HepG2 (cell line): ENCODE data around the gene EHBP1. TPM values are rescaled to one million over a fixed set of nuclear protein-coding genes. Genes with fewer than 3 reads are reported as not detected.

Experiments used
- CBX5 ChIP-seq: sonication (generic); formaldehyde crosslinking; IDR thresholded peaks from 2 replicates; pipeline ENCODE4 v1.4.0; 2020; ENCODE audit warnings: missing genetic modification reagents, borderline replicate concordance
- CCDC6 ChIP-seq: sonication (generic); formaldehyde crosslinking; IDR thresholded peaks from 2 replicates; pipeline ENCODE4 v1.8.1; 2022; ENCODE audit warnings: mild to moderate bottlenecking, missing genetic modification reagents, moderate library complexity
- CEBPB ChIP-seq: IDR thresholded peaks from 2 replicates; pipeline ENCODE4 v1.6.1; 2011; ENCODE audit warnings: low read depth, low read length, improper control_type of control experiment, borderline replicate concordance
- DMAP1 ChIP-seq: IDR thresholded peaks from 2 replicates; pipeline ENCODE4 v1.6.1; 2016
- IKZF5 ChIP-seq: IDR thresholded peaks from 2 replicates; pipeline ENCODE4 v1.6.1; 2018; ENCODE audit warnings: missing genetic modification reagents, mild to moderate bottlenecking, missing compliant biosample characterization
- KDM3A ChIP-seq: IDR thresholded peaks from 2 replicates; pipeline ENCODE4 v1.6.1; 2018; ENCODE audit warnings: low read depth, missing compliant biosample characterization
- MLXIP ChIP-seq: sonication (generic); formaldehyde crosslinking; IDR thresholded peaks from 2 replicates; pipeline ENCODE4 v1.9.0; 2021; ENCODE audit warnings: missing genetic modification reagents, borderline replicate concordance
- PITX1 ChIP-seq: sonication (generic); formaldehyde crosslinking; IDR thresholded peaks from 2 replicates; pipeline ENCODE4 v1.5.1; 2020; ENCODE audit warnings: mild to moderate bottlenecking, missing genetic modification reagents
- POGZ ChIP-seq: sonication (generic); formaldehyde crosslinking; IDR thresholded peaks from 2 replicates; pipeline ENCODE4 v1.4.0; 2020; ENCODE audit warnings: mild to moderate bottlenecking, missing genetic modification reagents
- PRMT3 ChIP-seq: sonication (generic); formaldehyde crosslinking; IDR thresholded peaks from 2 replicates; pipeline ENCODE4 v1.8.1; 2022; ENCODE audit warnings: low read depth, mild to moderate bottlenecking, moderate library complexity, missing genetic modification reagents, borderline replicate concordance
- RERE ChIP-seq: IDR thresholded peaks from 2 replicates; pipeline ENCODE4 v1.6.1; 2016; ENCODE audit warnings: low read depth, missing genetic modification reagents, missing compliant biosample characterization
- SNRNP70 ChIP-seq: fragments of 200-400 bp; formaldehyde crosslinking; IDR thresholded peaks from 2 replicates; pipeline ENCODE4 v1.6.1; 2017; ENCODE audit warnings: mild to moderate bottlenecking, low read depth, low read length, moderate library complexity
- TIGD3 ChIP-seq: sonication (generic); formaldehyde crosslinking; IDR thresholded peaks from 2 replicates; pipeline ENCODE4 v1.5.1; 2020; ENCODE audit warnings: mild to moderate bottlenecking, missing genetic modification reagents, borderline replicate concordance
- ZNF121 ChIP-seq: sonication (generic); formaldehyde crosslinking; IDR thresholded peaks from 2 replicates; pipeline ENCODE4 v1.5.0; 2020; ENCODE audit warnings: mild to moderate bottlenecking, missing genetic modification reagents
- ZNF230 ChIP-seq: sonication (generic); formaldehyde crosslinking; IDR thresholded peaks from 2 replicates; pipeline ENCODE4 v1.4.0; 2020; ENCODE audit warnings: mild to moderate bottlenecking, missing genetic modification reagents
- ZNF552 ChIP-seq: sonication (generic); formaldehyde crosslinking; IDR thresholded peaks from 2 replicates; pipeline ENCODE4 v1.9.0; 2022; ENCODE audit warnings: missing genetic modification reagents, mild to moderate bottlenecking, borderline replicate concordance
- ZNF839 ChIP-seq: sonication (generic); formaldehyde crosslinking; IDR thresholded peaks from 2 replicates; pipeline ENCODE4 v1.4.0; 2020; ENCODE audit warnings: missing genetic modification reagents, mild to moderate bottlenecking, borderline replicate concordance
- polyA plus RNA-seq, 8 experiments: library from polyadenylated mRNA; depleted of rRNA in 3 of 8; stranded (reverse) in 7 of 8; unstranded in 1 of 8; fragments of >200 nt; fragmentation: Illumina TruSeq in 4 of 8; extraction: Trizol in 4 of 8; gene quantifications; 2 replicates each; pipeline versions ENCODE4 v1.2.1 to v1.2.3, GENCODE V29; 2011 to 2016; ENCODE audit warnings: low read depth in 4 of 8, missing spikeins in 1 of 8, mixed read lengths in 1 of 8; ENCODE audit not compliant: insufficient read depth in 1 of 8
- total RNA-seq, 5 experiments: library from RNA; depleted of rRNA; stranded (reverse); fragments of >200 nt; fragmentation: Illumina TruSeq; extraction: Trizol; gene quantifications; 2 replicates each; pipeline ENCODE4 v1.2.3, GENCODE V29; 2016; ENCODE audit warnings: low read depth in 1 of 5

Gene EHBP1
- total and polyA plus RNA-seq, 2 of the 13 experiments (the other 11 are each of a cell fraction or from before 2014, with no cell fraction given) = 93.5 to 146 TPM

GRCh38 chr2:62774555-62775366 is 69.2 kb downstream of the EHBP1 start (continued):
- TF ChIP-seq TIGD3 (CRISPR knock-in tag) (no peak), ZNF552 (no peak), IKZF5 (CRISPR knock-in tag) (0 out of 2 replicates have a peak, but pooled peaks have one; percentile 43), CEBPB (peak; percentile 91), ZNF121 (CRISPR knock-in tag) (no peak), PITX1 (CRISPR knock-in tag) (no peak), KDM3A (no peak), CBX5 (CRISPR knock-in tag) (peak; percentile 59; the same call in 1 of the 2 replicates), ZNF230 (CRISPR knock-in tag) (no peak; the same call in 1 of the 2 replicates), MLXIP (CRISPR knock-in tag) (no peak), PRMT3 (no peak), SNRNP70 (no peak), RERE (CRISPR knock-in tag) (no peak), POGZ (CRISPR knock-in tag) (peak; percentile 97), DMAP1 (CRISPR knock-in tag) (no peak; the same call in 1 of the 2 replicates), CCDC6 (CRISPR knock-in tag) (peak; percentile 66; the same call in 1 of the 2 replicates), ZNF839 (CRISPR knock-in tag) (no peak)
